WTC11 (cell line): ENCODE measurements around the gene TMEM147.

ENCODE experiments used
- NFE2L1 ChIP-seq: sonication (generic); formaldehyde crosslinking; IDR thresholded peaks from 2 replicates; pipeline ENCODE4 v1.8.1; 2023; ENCODE audit warnings: missing genetic modification reagents
- NR3C1 ChIP-seq: sonication (generic); formaldehyde crosslinking; conservative IDR thresholded peaks from 2 replicates; pipeline ENCODE4 v1.8.1; 2023; ENCODE audit warnings: low read depth, mild to moderate bottlenecking, missing genetic modification reagents
- RELA ChIP-seq: sonication (generic); formaldehyde crosslinking; IDR thresholded peaks from 2 replicates; pipeline ENCODE4 v1.8.1; 2022; ENCODE audit warnings: missing genetic modification reagents, mild to moderate bottlenecking, borderline replicate concordance
- SMAD3 ChIP-seq: sonication (generic); formaldehyde crosslinking; IDR thresholded peaks from 2 replicates; pipeline ENCODE4 v1.8.0; 2022; ENCODE audit warnings: missing genetic modification reagents, mild to moderate bottlenecking, borderline replicate concordance
- SMAD4 ChIP-seq: sonication (generic); formaldehyde crosslinking; IDR thresholded peaks from 2 replicates; pipeline ENCODE4 v1.8.0; 2022; ENCODE audit warnings: mild to moderate bottlenecking, missing genetic modification reagents
- TEAD1 ChIP-seq: sonication (generic); formaldehyde crosslinking; IDR thresholded peaks from 2 replicates; pipeline ENCODE4 v1.8.0; 2022; ENCODE audit warnings: mild to moderate bottlenecking, missing genetic modification reagents
- TEAD4 ChIP-seq: sonication (generic); formaldehyde crosslinking; IDR thresholded peaks from 2 replicates; pipeline ENCODE4 v1.8.0; 2022; ENCODE audit warnings: mild to moderate bottlenecking, missing genetic modification reagents
- TF ChIP-seq, protein P1 (sequence below): fragments of 200-600 bp; IDR thresholded peaks from 2 replicates; pipeline ENCODE4 v1.8.0; 2022; ENCODE audit warnings: antibody characterized with exemption
- TF ChIP-seq, protein P2 (sequence below): sonication (generic); formaldehyde crosslinking; IDR thresholded peaks from 2 replicates; pipeline ENCODE4 v1.8.1; 2022; ENCODE audit warnings: mild to moderate bottlenecking, moderate library complexity, missing genetic modification reagents
- TF ChIP-seq, protein P3 (sequence below): sonication (generic); formaldehyde crosslinking; IDR thresholded peaks from 2 replicates; pipeline ENCODE4 v1.8.0; 2022; ENCODE audit warnings: mild to moderate bottlenecking, missing genetic modification reagents
- TF ChIP-seq, protein P4 (sequence below): sonication (generic); formaldehyde crosslinking; conservative IDR thresholded peaks from 2 replicates; pipeline ENCODE4 v1.8.1; 2022; ENCODE audit warnings: mild to moderate bottlenecking, missing genetic modification reagents
- TF ChIP-seq, protein P5 (sequence below): fragments of 250-450 bp; sonication (Bioruptor Pico); IDR thresholded peaks from 2 replicates; pipeline ENCODE4 v2.1.2; 2022; ENCODE audit warnings: mild to moderate bottlenecking, moderate library complexity
- TF ChIP-seq, protein P6 (sequence below): sonication (generic); formaldehyde crosslinking; IDR thresholded peaks from 2 replicates; pipeline ENCODE4 v1.8.0; 2023; ENCODE audit warnings: missing genetic modification reagents
- TF ChIP-seq, protein P7 (sequence below): sonication (generic); formaldehyde crosslinking; IDR thresholded peaks from 2 replicates; pipeline ENCODE4 v1.8.1; 2023; ENCODE audit warnings: mild to moderate bottlenecking, missing genetic modification reagents, moderate library complexity

DNA sequence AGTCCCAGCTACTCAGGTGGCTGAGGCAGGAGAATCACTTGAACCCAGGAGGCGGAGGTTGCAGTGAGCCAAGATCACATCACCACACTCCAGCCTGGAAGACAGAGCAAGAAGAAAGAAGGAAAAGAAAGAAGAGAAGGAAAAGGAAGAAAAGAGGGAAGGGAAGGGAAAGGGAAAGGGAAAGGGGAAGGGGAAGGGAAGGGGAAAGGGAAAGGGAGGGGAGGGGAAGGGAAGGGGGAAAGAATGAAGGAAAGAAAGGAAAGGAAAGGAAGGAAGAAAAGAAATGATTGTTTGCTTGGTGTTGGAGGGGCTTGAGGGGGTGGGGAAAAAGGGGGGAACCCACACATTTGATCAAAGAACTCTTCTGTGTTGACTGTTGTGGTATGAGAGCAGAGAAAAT lies 50.5 kb downstream of the TMEM147 start:
- no peak for TF ChIP-seq SMAD4
- TF ChIP-seq RELA: no peak
- TF ChIP-seq, protein P1, sequence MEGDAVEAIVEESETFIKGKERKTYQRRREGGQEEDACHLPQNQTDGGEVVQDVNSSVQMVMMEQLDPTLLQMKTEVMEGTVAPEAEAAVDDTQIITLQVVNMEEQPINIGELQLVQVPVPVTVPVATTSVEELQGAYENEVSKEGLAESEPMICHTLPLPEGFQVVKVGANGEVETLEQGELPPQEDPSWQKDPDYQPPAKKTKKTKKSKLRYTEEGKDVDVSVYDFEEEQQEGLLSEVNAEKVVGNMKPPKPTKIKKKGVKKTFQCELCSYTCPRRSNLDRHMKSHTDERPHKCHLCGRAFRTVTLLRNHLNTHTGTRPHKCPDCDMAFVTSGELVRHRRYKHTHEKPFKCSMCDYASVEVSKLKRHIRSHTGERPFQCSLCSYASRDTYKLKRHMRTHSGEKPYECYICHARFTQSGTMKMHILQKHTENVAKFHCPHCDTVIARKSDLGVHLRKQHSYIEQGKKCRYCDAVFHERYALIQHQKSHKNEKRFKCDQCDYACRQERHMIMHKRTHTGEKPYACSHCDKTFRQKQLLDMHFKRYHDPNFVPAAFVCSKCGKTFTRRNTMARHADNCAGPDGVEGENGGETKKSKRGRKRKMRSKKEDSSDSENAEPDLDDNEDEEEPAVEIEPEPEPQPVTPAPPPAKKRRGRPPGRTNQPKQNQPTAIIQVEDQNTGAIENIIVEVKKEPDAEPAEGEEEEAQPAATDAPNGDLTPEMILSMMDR: no peak
- no peak for TF ChIP-seq NR3C1 (CRISPR knock-in tag)
- TF ChIP-seq, protein P2, sequence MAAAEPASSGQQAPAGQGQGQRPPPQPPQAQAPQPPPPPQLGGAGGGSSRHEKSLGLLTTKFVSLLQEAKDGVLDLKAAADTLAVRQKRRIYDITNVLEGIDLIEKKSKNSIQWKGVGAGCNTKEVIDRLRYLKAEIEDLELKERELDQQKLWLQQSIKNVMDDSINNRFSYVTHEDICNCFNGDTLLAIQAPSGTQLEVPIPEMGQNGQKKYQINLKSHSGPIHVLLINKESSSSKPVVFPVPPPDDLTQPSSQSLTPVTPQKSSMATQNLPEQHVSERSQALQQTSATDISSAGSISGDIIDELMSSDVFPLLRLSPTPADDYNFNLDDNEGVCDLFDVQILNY (CRISPR knock-in tag): no peak
- TF ChIP-seq, protein P3, sequence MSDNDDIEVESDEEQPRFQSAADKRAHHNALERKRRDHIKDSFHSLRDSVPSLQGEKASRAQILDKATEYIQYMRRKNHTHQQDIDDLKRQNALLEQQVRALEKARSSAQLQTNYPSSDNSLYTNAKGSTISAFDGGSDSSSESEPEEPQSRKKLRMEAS (CRISPR knock-in tag): no peak
- no peak for TF ChIP-seq TEAD1 (CRISPR knock-in tag)
- TF ChIP-seq TEAD4: no peak
- TF ChIP-seq, protein P4, sequence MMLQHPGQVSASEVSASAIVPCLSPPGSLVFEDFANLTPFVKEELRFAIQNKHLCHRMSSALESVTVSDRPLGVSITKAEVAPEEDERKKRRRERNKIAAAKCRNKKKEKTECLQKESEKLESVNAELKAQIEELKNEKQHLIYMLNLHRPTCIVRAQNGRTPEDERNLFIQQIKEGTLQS (CRISPR knock-in tag): no peak
- TF ChIP-seq, protein P5, sequence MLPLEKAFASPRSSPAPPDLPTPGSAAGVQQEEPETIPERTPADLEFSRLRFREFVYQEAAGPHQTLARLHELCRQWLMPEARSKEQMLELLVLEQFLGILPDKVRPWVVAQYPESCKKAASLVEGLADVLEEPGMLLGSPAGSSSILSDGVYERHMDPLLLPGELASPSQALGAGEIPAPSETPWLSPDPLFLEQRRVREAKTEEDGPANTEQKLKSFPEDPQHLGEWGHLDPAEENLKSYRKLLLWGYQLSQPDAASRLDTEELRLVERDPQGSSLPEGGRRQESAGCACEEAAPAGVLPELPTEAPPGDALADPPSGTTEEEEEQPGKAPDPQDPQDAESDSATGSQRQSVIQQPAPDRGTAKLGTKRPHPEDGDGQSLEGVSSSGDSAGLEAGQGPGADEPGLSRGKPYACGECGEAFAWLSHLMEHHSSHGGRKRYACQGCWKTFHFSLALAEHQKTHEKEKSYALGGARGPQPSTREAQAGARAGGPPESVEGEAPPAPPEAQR: no peak
- TF ChIP-seq SMAD3 (CRISPR knock-in tag): no peak
- TF ChIP-seq, protein P6, sequence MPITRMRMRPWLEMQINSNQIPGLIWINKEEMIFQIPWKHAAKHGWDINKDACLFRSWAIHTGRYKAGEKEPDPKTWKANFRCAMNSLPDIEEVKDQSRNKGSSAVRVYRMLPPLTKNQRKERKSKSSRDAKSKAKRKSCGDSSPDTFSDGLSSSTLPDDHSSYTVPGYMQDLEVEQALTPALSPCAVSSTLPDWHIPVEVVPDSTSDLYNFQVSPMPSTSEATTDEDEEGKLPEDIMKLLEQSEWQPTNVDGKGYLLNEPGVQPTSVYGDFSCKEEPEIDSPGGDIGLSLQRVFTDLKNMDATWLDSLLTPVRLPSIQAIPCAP: no peak
- TF ChIP-seq, protein P7, sequence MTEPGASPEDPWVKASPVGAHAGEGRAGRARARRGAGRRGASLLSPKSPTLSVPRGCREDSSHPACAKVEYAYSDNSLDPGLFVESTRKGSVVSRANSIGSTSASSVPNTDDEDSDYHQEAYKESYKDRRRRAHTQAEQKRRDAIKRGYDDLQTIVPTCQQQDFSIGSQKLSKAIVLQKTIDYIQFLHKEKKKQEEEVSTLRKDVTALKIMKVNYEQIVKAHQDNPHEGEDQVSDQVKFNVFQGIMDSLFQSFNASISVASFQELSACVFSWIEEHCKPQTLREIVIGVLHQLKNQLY (CRISPR knock-in tag): no peak
- TF ChIP-seq NFE2L1: no peak
